Measurements from ENCODE around the gene NEDD8. TPM values are rescaled to one million over a fixed set of nuclear protein-coding genes. Genes with fewer than 3 reads are reported as not detected.
A peak's percentile ranks its signal among the peaks of the same experiment; 100 is the strongest.

NEDD8 gene
- total and polyA plus RNA-seq, 2 experiments from 2014 or later: 138 to 326 TPM

- Histone ChIP-seq H3K36me3 (ENCODE audit: low read depth) (no peaks in the 10 kb centered on the region), H3K27me3 (replicated peaks; ENCODE audit: insufficient read depth) (no peaks in the 10 kb centered on the region), H3K27ac (no peak overlapping the region), H3K4me3 (peak overlapping the region; percentile 88), H3K79me2 (ENCODE audit: insufficient read depth) (peaks cover 5% of the 10 kb centered on the region; the same call in 1 of the 2 replicates), H3F3A (ENCODE audit: insufficient read depth) (no peaks in the 10 kb centered on the region), H3K4me2 (ENCODE audit: unreplicated experiment) (peak overlapping the region; percentile 87), H3K9me3 (ENCODE audit: low read depth) (no peaks in the 10 kb centered on the region), H4K20me1 (ENCODE audit: insufficient read depth) (no peaks in the 10 kb centered on the region), H3K9ac (peak overlapping the region; percentile 98), H3K9me2 (ENCODE audit: insufficient read depth) (no peaks in the 10 kb centered on the region), H2AFZ (peak overlapping the region; percentile 92), H3K4me1 (ENCODE audit: insufficient read depth) (peaks cover 3% of the 10 kb centered on the region; the same call in 1 of the 2 replicates)
- WGBS, 2 experiments (ENCODE audit: low coverage in 1 of 2, low lambda C conversion rate in 2 of 2, missing lambda C conversion rate in 2 of 2): 11 to 12% methylated on average over 13 of the region's 13 CpGs
- DNase-seq: peak; percentile 55
- in situ Hi-C loops (cut with MboI): no loop called here
- TF ChIP-seq EZH2phosphoT487 (IDR thresholded peaks at IDR 0.05; ENCODE audit: insufficient read depth, low read depth) (no peak), EZH2 (IDR thresholded peaks at IDR 0.05; ENCODE audit: insufficient read depth, poor library complexity, severe bottlenecking) (no peak)
Observed at GRCh38 chr14:24270537-24271133, 38.5 kb upstream of the NEDD8 start.

- Histone ChIP-seq H3K4me1 (ENCODE audit: insufficient read depth) (peaks cover 3% of the 10 kb centered on the region; the same call in 1 of the 2 replicates), H3K27me3 (replicated peaks; ENCODE audit: insufficient read depth) (no peaks in the 10 kb centered on the region), H2AFZ (no peak overlapping the region), H3K79me2 (ENCODE audit: insufficient read depth) (peaks cover 5% of the 10 kb centered on the region; the same call in 1 of the 2 replicates), H3K27ac (no peak overlapping the region), H3K4me2 (ENCODE audit: unreplicated experiment) (no peak overlapping the region), H3K36me3 (ENCODE audit: low read depth) (no peaks in the 10 kb centered on the region), H4K20me1 (ENCODE audit: insufficient read depth) (no peaks in the 10 kb centered on the region), H3K4me3 (no peak overlapping the region), H3F3A (ENCODE audit: insufficient read depth) (no peaks in the 10 kb centered on the region), H3K9ac (no peak overlapping the region), H3K9me3 (ENCODE audit: low read depth) (no peaks in the 10 kb centered on the region), H3K9me2 (ENCODE audit: insufficient read depth) (no peaks in the 10 kb centered on the region)
- WGBS, 2 experiments (ENCODE audit: low coverage in 1 of 2, low lambda C conversion rate in 2 of 2, missing lambda C conversion rate in 2 of 2): 89 to 91% methylated on average over 14 of the region's 14 CpGs
- no peak for DNase-seq
- TF ChIP-seq EZH2 (IDR thresholded peaks at IDR 0.05; ENCODE audit: insufficient read depth, poor library complexity, severe bottlenecking) (no peak), EZH2phosphoT487 (IDR thresholded peaks at IDR 0.05; ENCODE audit: insufficient read depth, low read depth) (no peak)
- in situ Hi-C loops (cut with MboI): no loop called here
Observed at GRCh38 chr14:24269910-24270536, 37.9 kb upstream of the NEDD8 start.

- no peak overlapping the region for H3K9ac ChIP-seq
- H3K4me3 ChIP-seq: no peak overlapping the region
- no peaks in the 10 kb centered on the region for H3K9me2 ChIP-seq (ENCODE audit: insufficient read depth)
- H2AFZ ChIP-seq: no peak overlapping the region
- H3K27ac ChIP-seq: no peak overlapping the region
- no peaks in the 10 kb centered on the region for H3F3A ChIP-seq (ENCODE audit: insufficient read depth)
- DNase-seq: no peak
- no peak for TF ChIP-seq EZH2 (IDR thresholded peaks at IDR 0.05; ENCODE audit: insufficient read depth, poor library complexity, severe bottlenecking)
- no peak for TF ChIP-seq EZH2phosphoT487 (IDR thresholded peaks at IDR 0.05; ENCODE audit: insufficient read depth, low read depth)
- H3K4me1 ChIP-seq (ENCODE audit: insufficient read depth): peaks cover 3% of the 10 kb centered on the region; the same call in 1 of the 2 replicates
- H4K20me1 ChIP-seq (ENCODE audit: insufficient read depth): no peaks in the 10 kb centered on the region
- no peaks in the 10 kb centered on the region for H3K27me3 ChIP-seq (replicated peaks; ENCODE audit: insufficient read depth)
- H3K79me2 ChIP-seq (ENCODE audit: insufficient read depth): peaks cover 5% of the 10 kb centered on the region; the same call in 1 of the 2 replicates
- WGBS, 2 experiments (ENCODE audit: low coverage in 1 of 2, low lambda C conversion rate in 2 of 2, missing lambda C conversion rate in 2 of 2): 81 to 84% methylated on average over 8 of the region's 8 CpGs
- in situ Hi-C loops (cut with MboI): no loop called here
- no peaks in the 10 kb centered on the region for H3K36me3 ChIP-seq (ENCODE audit: low read depth)
- H3K9me3 ChIP-seq (ENCODE audit: low read depth): no peaks in the 10 kb centered on the region
- no peak overlapping the region for H3K4me2 ChIP-seq (ENCODE audit: unreplicated experiment)
Observed at GRCh38 chr14:24269368-24269767, 37.2 kb upstream of the NEDD8 start.

- no peak for DNase-seq
- Histone ChIP-seq H3K9me3 (ENCODE audit: low read depth) (no peaks in the 10 kb centered on the region), H4K20me1 (ENCODE audit: insufficient read depth) (no peaks in the 10 kb centered on the region), H3K27ac (no peak overlapping the region), H3F3A (ENCODE audit: insufficient read depth) (no peaks in the 10 kb centered on the region), H3K4me1 (ENCODE audit: insufficient read depth) (peaks cover 3% of the 10 kb centered on the region; the same call in 1 of the 2 replicates), H3K4me2 (ENCODE audit: unreplicated experiment) (no peak overlapping the region), H3K36me3 (ENCODE audit: low read depth) (no peaks in the 10 kb centered on the region), H3K79me2 (ENCODE audit: insufficient read depth) (peaks cover 5% of the 10 kb centered on the region; the same call in 1 of the 2 replicates), H2AFZ (no peak overlapping the region), H3K4me3 (no peak overlapping the region), H3K9me2 (ENCODE audit: insufficient read depth) (no peaks in the 10 kb centered on the region), H3K9ac (no peak overlapping the region), H3K27me3 (replicated peaks; ENCODE audit: insufficient read depth) (no peaks in the 10 kb centered on the region)
- in situ Hi-C loops (cut with MboI): no loop called here
- 87 to 91% methylated on average over 9 of the region's 9 CpGs for WGBS, 2 experiments (ENCODE audit: low coverage in 1 of 2, low lambda C conversion rate in 2 of 2, missing lambda C conversion rate in 2 of 2)
- TF ChIP-seq EZH2phosphoT487 (IDR thresholded peaks at IDR 0.05; ENCODE audit: insufficient read depth, low read depth): no peak
- no peak for TF ChIP-seq EZH2 (IDR thresholded peaks at IDR 0.05; ENCODE audit: insufficient read depth, poor library complexity, severe bottlenecking)
Observed at GRCh38 chr14:24268225-24268624, 36.1 kb upstream of the NEDD8 start.

All from GM23248 (cell line).